AG08396 (cell line): ENCODE data around the gene ASB13.
"Not testable (repeated sequence)": the region's sequence is repeated elsewhere in the genome, so short reads cannot be mapped to it uniquely, and the experiment has no call there.

Source experiments
- DNase-seq: peaks from one replicate; pipeline ENCODE4 v3.0.0; 2012; ENCODE audit warnings: low spot score, mixed read lengths

ASB13 gene

DNA sequence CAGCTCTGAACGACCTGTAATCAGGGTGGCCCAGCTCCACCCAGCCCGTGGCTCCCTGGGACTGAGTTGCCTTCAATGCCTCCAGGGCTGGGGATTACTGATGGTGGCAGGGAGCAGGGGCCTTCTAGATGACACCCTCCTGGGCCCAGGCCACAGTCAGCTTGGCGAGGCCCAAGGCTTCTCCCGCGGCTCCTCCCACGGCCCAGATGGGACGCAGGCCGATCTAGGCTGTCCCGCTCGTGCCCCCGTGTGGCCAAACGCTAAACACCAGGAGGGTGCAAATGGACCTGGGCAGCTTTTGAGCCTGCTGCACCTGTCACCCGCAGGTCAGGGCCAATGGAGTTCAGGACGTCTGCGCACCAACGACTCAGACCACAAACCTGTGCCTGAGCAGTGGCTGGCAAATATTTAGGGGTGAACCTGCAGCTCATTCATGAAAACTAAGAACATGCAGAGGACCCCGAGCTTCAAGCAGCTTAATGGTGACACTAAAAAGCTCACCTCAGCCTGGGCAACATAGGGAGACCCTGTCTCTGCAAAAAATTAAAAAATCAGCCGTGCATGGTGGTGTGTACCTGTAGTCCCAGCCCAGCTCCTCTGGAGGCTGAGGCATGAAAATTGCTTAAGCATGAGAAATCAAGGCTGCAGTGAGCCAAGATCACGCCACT is 43.2 kb downstream of the ASB13 start:
- peak; percentile 89 for DNase-seq

DNA sequence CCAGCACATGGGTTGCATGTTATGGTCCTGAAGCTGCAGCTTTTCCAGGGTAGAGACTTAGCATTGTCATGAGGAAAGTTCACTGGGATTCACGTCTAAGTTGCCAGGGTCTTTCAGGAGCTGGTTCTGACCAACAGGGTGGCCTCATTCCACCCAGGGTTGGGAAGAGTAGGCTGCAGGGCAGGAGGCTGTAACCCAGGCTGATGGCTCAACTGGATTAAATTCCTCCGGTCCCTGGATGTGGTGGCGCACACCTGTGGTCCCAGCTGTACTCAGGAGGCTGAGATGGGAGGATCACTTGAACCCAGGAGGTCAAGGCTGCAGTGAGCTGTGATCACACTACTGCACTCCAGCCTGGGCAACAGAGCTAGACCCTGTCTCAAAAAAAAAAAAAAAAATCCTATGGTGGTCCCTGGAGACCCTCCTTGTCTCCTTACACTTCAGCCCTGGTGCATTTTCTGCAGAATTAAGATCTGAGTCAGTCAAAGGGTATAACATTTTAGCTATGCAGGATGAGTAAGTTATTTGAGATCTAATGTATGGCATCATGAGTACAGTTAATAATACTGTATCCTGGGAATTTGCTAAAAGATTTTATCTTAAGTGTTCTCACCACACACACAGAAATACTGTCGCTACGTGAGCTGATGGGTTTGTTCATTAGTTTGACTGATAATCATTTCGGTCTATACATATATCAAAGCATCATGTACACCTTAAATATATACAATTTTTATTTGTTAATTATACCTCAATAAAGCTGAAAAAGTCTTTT is 44.0 kb downstream of the ASB13 start:
- no peak for DNase-seq

DNA sequence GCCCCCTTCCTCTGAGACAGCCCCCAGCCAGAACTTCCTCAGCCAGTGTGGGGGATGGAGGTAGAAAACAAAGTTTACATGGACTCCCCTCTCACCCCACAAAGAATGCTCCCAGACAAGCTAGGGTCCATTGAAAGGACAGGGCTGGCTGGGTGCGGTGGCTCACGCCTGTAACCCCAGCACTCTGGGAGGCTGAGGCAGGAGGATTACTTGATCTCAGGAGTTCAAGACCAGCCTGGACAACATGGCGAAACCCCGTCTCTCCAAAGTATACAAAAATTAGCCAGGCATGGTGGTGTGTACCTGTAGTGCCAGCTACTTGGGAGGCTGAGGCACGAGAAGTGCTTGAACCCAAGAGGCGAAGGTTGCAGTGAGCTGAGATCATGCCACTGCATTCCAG is 45.0 kb downstream of the ASB13 start:
- not testable (repeated sequence) for DNase-seq

DNA sequence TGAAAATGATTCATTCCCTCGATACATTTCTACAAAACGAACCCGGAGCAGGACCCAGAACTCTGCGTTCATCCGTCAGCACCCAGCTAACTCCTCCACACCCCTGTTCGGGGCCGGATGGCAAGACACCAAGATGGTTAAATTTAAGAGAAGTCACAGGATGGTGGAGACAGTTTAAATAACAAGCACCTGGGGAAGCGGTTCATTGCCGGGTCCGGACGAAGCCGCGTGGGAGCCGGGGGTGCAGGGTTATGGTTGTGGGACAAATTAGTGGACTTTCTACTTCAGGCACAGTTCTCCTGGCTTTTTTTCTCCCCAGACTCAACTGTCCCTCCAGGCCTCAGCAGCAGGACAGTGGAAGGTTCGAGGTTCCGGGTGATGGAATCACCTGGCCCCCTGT is 45.4 kb downstream of the ASB13 start:
- DNase-seq: no peak

DNA sequence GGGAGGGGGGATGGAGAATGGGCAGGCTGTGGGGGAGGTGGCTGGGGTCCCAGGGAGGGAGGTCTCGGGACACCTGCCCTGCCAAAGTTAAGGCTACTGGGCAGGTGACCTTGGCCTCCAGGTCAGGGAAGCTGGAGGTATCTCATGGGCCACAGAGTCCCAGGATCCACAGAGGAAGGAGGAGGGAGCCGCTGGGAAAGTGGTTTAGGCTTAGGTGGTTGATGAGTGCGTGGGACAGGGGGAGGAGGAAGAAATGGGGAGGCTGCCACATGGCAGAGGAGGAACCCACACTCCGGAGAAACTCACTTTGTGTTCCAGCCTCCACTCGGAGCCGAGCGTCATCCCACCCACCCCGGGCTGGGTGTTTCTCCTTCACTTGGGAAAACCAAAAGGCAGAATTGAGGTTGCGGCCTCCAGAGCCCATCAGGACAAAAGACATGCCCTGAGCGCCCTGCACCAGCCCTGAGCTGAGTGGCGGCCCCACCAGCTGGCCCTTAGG is 46.1 kb downstream of the ASB13 start:
- no peak for DNase-seq

DNA sequence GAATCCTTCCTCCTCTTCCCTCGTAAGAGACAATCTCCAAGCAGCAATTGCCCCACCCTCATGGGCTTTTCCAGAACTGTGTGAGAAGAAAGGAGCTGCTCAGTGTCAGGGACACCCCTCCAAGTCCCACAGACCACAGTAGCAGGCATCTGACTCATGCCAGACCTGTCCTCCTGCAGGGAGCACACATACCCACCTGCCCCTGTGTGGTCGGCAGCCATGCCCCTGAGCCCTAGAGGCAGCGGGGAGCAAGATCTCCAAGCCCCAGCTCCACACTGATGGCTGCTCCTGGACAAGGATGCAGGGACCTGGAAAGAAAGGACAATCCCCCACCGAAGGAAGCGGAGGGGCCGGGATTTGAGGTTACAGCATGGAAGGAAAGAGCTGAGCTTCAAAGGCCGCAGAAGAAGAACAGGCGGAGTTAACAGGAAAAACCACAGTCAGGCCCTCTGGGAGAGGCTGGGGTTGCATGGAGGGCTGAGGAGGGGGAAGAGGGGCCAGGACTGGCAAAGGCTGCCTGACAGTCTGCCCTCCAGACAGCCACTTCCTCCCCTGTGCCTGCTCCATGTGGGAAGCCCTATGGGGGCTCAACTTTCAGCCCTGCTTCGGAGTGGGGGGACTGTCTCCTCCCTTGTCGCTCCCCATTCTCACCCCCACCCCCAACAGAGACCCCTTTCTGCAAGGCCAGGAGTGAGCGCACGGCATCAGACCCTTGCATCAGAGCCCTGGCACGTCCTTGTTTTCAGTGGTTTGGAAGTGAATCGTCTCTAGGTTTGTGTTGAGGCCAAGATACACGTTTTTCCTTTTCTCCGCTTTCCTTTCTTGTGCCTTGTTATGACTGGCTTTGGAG is 46.8 kb downstream of the ASB13 start:
- DNase-seq: no peak

DNA sequence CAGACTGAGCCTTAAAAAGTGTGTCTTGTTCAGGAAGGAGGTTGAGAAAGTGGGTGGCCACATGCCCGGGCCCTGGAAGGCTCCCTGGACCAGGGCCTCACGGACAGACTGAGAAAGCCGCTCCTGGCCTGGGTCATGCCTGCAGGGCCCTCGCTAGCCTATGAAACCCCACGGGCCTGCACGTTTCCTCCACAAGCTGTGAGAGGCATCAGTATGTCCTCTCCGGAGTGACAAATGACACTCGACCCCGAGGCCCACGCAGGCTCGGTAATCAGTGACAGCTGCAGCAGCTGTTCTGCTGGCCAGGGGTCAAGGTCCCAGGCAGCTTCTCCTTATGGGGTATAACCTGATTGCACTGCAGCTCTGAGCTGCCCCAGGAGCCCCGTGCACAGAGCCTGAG is 47.6 kb downstream of the ASB13 start:
- DNase-seq: no peak

DNA sequence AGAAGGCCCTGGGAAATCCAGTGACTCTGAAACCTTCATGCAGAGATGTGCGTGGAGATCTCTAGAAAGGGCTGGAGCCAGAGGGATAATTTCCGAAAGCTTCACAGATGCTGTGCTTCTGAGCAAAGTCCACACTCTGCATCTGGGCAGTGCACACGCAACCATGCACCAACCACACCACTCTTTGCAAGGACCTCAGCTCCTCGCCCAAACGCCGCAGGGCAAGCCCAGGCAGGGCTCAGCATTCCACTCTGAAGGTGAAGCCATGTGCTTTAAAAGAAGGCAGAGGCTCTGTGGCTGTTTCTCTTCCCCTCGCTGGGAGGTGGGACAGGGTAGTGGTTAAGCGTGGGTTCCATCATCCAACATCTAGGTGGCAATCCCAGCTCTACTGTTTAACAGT is 48.4 kb downstream of the ASB13 start:
- DNase-seq: no peak

DNA sequence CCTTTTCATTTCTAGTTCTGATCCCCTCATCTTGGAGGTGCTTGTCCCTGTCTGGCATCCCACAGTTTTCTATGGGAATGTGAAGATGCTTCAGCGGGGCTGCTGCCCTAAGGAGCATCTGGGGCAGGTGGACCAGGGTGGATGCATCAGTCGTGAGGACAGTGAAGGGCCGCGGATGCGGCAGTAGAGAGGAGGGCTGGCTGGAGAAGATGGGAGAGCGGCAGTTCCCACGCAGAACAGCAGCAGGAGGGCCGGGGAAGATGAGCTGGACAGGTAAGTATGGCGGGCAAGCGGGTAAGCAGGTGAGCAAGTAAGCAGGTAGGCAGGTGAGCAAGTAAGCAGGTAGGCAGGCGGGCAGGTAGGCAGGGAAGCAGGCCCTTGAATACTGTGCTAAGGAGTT is 48.9 kb downstream of the ASB13 start:
- no peak for DNase-seq

DNA sequence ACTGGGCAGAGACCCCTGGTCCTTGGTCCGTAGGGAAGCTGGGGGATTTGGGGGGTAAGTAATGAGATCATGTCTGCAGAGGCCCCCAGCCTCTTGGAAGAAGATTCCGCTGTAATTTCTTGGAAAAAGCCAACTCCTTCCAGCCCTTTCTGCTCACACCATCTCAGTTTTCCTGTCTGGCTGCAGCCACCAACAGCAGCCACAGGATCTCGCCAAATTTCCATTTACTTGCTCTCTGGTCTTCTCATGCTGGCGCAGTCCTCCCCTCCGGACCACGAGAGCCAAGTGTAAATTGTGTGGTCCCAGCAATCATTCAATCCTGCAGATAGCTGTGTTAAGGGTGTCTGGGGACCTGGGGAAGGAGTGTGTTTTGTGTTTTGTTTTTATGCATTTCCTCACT is 49.6 kb downstream of the ASB13 start:
- no peak for DNase-seq

DNA sequence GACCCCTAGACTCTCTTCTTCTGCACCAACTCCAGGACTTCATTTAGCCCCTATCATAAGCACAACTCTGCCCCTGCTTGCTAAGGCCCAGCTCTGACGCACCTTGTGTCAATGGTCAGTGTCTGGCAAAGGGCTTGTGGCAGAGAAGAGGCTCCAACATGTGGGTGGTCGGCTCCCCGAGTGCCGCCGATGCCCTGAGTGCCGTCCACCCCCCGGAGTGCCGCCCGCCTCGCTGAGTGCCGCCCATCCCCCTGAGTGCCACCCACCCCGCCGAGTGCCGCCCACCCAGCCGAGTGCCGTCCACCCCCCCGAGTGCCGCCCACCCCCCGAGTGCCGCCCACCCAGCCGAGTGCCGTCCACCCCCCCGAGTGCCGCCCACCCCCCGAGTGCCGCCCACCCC is 50.3 kb downstream of the ASB13 start:
- no peak for DNase-seq

DNA sequence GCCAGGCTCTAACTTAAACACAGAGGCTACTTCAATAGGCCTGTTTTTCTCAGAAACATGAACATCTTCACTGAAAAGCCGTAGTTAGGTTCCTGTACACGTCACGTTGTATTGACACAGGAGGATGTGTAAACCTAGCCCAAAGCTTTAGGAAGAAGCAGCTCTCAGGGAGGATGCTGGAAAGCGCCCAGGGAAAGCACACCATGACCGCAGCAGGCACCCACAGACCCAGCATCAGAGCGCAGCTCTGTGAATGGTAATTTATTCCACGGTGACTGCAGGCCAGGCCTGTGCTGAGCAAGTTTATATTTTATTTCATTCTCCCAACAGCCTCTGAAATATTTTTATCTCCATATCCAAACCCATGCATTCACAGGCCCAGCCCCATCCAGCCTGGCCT is 51.1 kb downstream of the ASB13 start:
- DNase-seq: peak; percentile 64

DNA sequence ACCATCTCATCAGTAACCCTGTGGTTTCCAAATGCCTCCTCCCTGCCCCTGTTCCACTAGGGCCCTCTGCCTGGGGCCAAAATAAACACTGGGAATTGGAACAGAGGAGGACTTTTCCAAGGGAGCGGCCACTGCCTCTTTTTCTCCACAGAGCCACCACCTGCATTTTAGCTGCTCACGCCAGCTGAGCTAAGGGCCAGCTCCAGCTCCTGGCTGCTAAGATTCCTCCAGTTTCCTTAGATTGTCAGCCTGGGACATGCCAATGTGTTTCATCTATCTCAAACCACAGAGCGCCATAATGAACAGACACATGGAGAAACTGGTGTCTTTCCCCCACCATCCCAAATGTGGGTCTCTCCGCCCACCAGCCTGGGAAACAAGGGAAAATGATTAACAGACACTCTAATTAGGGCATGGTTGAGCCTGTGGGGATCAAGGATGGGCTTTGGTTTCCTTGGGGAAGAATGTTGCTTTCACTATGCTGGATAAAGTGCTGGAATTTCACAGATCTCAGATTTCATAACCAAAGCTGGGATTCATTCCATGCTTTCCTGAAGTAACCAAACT is 52.2 kb downstream of the ASB13 start:
- peak; percentile 51 for DNase-seq

DNA sequence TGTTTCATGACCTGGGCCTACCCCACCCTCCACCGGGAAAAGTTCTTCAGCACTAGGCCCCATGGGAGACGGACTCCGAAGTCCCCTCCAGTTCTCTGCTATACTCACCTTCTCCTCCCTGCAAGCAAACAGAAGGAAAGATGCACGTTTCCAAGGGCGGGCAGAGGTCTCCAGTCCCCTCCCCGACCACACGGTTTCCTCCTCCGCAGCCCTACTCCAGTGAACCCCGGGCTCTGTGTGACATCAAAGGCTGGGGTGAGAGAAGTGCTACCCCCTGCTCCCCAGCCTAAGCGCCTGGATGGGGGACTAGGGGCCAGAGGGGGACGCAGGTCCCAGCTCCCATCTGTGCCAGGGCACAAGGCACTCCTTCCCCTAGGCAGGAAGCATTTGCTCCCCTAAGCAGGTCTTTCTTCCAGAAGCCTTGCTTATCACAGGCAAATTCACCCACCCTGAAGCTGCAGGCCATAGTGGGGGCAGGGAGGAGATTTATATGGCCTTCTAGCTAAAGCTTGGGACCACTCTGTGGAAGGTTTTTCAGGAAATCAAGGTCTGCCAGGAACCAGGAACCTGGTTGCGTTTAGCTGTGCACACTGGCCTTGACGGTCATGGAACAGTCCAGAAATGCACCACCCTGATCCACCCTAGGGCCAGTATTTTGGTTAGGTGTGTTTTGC is 52.8 kb downstream of the ASB13 start:
- DNase-seq: no peak

DNA sequence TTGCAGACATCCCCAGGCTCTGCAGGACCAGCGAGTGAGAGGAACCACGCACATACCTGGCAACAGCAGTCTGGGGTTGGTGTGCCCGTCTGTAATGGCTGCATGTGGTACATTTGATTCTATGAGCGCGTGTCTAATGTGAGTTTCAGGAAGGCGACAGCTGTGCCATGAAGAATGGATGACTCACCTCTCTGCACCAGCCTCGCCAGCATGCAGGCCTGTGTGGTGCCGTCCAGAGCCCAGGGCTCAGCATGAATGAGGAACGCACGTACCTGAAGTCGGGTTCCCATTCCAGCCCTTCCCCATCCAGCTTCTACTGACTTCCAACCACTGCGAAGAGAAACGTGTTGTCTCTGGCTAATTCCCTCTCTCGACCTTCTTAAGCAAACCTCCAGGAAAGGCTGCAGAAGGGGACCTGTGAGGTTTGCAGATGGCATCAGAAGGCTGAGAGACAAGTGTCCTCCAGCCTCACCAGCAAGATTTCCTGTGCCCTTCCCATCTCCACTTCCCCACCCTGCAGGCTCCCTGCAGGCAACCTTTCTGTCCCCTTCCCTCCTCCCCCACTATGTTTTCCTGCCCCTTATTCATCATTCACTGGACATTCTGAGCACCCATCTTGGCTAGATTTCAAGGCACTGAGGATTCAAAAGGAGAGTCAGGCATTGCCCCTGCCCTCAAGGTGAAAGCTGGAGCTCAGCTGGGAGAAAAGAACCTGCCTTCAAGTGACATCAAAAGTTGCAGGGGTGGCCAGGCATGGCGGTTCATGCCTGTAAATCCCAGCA is 54.3 kb downstream of the ASB13 start:
- DNase-seq: no peak

DNA sequence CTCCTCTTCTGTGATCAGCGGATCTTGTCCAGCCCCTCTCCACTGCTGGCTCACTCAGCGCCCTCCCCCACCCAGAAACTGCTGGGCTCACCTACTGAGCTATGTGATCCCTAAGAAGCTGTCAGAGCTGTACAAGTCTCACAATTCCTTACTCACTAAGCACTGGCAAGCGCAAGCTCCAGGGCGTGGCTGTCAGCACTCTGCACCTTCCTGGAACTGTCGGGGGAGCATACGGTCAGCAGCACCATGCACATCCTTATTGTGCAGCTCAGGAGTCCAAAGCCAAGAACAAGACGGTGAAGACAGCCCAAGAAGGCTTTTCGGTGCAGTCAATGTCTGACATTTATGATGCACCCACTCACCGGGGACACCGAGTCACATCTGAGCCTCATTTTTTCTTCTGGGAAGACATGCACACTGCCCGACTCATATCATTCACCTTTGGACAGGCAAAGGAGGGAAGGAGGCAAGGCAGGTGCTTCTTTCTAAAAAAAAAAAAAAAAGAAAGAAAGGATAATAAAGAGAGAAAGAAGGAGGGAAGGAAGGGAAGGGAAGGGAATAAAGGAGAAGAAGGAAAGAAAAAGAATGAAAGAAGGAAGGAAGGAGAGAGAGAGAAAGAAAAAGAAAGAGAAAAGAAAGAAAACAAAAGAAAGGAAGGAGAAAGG is 56.3 kb downstream of the ASB13 start:
- DNase-seq: no peak

DNA sequence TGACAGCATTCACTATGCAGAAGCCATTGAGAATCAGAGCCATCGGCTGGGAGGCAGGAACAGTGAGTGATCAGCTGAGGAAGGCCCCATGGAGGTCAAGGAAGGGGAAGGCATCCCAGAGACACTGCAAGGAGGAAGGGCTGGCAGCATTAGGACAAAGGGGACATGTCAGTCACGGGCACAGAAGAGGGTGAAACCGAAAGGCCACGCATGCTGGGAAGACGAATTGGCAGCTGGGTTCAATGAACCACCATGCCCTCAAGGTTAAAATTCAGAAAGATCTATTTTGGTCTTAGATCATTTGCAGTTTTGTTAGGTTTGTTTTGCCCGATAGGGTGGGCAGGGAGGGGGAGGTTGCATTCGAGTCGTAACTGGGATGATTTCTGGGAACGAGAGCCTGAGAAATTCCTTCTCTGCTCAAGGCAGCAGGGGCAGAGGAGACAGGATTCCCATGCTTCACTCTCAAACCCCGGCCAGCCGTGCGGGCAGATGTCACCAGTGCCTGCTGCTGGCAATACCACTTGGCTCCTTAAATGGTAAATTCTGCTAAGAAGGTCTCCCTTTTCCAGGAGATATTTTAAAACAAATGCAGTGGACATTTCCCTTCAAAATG is 57.7 kb downstream of the ASB13 start:
- no peak for DNase-seq

DNA sequence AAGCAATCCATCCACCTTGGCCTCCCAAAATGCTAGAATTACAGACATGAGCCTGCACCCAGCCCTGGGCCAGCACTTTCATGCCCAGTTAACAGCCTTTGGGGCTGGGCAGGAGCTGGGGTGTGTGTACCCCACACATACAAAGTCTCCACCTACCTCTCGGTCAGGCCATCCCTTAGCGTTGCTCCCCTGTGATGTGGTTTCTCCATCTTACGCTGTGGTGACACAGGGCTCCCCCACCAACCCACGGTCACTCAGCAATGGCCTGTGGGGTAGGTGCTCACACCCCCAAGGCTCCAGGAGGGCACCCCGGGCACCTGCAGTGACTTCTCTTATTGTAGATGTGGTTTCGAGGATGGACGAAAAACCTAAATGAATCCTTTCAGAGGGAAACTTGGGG is 58.8 kb downstream of the ASB13 start:
- no peak for DNase-seq

DNA sequence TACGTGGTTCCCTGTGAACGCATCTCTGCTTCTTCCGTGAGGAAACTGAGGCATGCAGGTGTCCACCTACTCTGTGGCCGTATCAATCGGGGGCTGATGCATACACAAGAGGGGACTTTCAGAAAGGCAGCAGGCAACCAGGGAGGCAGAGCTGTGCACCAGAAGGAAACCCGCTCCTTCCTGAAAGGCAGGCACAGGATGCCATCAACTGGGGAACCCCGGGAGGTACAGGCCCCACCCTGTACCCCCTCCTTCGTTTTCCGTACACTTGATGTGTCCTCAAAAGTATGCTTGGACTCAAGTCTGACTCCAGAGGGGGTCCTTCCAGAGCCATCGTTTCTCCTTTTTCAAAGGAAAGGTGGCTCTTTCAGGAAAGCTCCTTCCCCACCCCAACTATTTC is 59.5 kb downstream of the ASB13 start:
- DNase-seq: no peak

DNA sequence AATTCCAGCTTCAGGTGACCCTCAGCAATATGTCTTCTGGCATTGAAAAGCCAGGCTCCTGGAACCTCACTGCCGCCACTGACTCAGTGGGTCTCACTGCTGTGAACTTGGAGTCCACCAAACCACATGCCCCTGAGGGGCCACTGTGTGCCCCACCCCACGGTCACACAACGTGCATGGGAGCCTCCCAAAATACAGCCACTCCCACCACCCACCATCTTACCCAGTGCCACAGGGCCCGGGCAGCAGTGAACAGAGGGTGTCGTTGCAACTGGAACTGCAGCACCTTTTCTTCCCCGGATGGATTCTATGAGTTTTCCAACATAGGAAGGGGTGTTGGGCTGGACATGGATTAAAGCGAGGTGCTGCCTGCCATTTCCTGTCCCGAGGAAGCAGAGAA is 60.1 kb downstream of the ASB13 start:
- DNase-seq: no peak
